ENCODE data around the gene LRIT2. TPM values are rescaled to one million over a fixed set of nuclear protein-coding genes. Genes with fewer than 3 reads are reported as not detected.
A peak's percentile ranks its signal among the peaks of the same experiment; 100 is the strongest.

The LRIT2 gene
- polyA plus RNA-seq, 3 donors, result not detected

GRCh38 chr10:84216834-84217233, 8.5 kb downstream of the LRIT2 start:
- intact Hi-C loops (cut with micrococcal nuclease), result no loop called here
- Histone ChIP-seq H3K27ac (ENCODE audit: low read depth in 1 of 2, low read length in 2 of 2) (no peak overlapping the region), H3K9me3 (replicated peaks in 1 of 2; ENCODE audit: control insufficient read depth in 1 of 2, insufficient read depth in 1 of 2, low read length in 2 of 2) (no peaks in the 10 kb centered on the region), H2AFZ (ENCODE audit: insufficient read depth, low read depth, low read length, poor library complexity, severe bottlenecking) (no peak overlapping the region), H3K4me3 (replicated peaks in 1 of 3; ENCODE audit: low read depth in 2 of 3, low read length in 3 of 3) (no peak overlapping the region), H3K4me1 (ENCODE audit: control insufficient read depth in 1 of 2, insufficient read depth in 2 of 2, low read length in 2 of 2) (no peaks in the 10 kb centered on the region), H3K27me3 (ENCODE audit: control insufficient read depth in 2 of 2, insufficient read depth in 2 of 2, low read length in 2 of 2) (no peaks in the 10 kb centered on the region), H3K79me2 (ENCODE audit: insufficient read depth, low read length) (no peaks in the 10 kb centered on the region), H3K9ac (ENCODE audit: insufficient read depth, low read length, poor library complexity, severe bottlenecking) (no peak overlapping the region), H3K4me2 (replicated peaks; ENCODE audit: extremely low read depth, low read length, poor library complexity, severe bottlenecking) (no peak overlapping the region), H4K20me1 (ENCODE audit: insufficient read depth, low read length) (no peaks in the 10 kb centered on the region), H3K36me3 (replicated peaks in 1 of 2; ENCODE audit: control insufficient read depth in 1 of 2, insufficient read depth in 2 of 2, low read length in 2 of 2) (no peaks in the 10 kb centered on the region)
- Mint-ChIP-seq H3K36me3 (no peaks in the 10 kb centered on the region), H3K4me3 (no peak overlapping the region), H3K27me3 (ENCODE audit: low read depth in 3 of 3) (peaks cover 4 to 6% (median 6%) of the 10 kb centered on the region in 3 donors), H3K4me1 (no peaks in the 10 kb centered on the region), H3K9me3 (peaks cover 0 to 5% (median 2%) of the 10 kb centered on the region in 7 donors), H3K27ac (no peak overlapping the region)
- TF ChIP-seq CTCF (IDR thresholded peaks at IDR 0.05), result no peak
- DNase-seq, result no peak
- 87% methylated on average over 9 of the region's 9 CpGs for WGBS (ENCODE audit: insufficient coverage)

GRCh38 chr10:84214612-84215235, 10.6 kb downstream of the LRIT2 start:
- intact Hi-C loops (cut with micrococcal nuclease), result no loop called here
- H3K4me1 ChIP-seq (ENCODE audit: control insufficient read depth in 1 of 2, insufficient read depth in 2 of 2, low read length in 2 of 2), result no peaks in the 10 kb centered on the region
- TF ChIP-seq CTCF (IDR thresholded peaks at IDR 0.05), result peak; percentile 66
- H3K27ac Mint-ChIP-seq, result peak overlapping the region in 1 of 7 donors; percentile 7
- H3K4me1 Mint-ChIP-seq, result no peaks in the 10 kb centered on the region
- H3K27me3 ChIP-seq (ENCODE audit: control insufficient read depth in 2 of 2, insufficient read depth in 2 of 2, low read length in 2 of 2), result no peaks in the 10 kb centered on the region
- 64% methylated on average over 10 of the region's 12 CpGs for WGBS (ENCODE audit: insufficient coverage)
- H3K9me3 ChIP-seq (replicated peaks in 1 of 2; ENCODE audit: control insufficient read depth in 1 of 2, insufficient read depth in 1 of 2, low read length in 2 of 2), result no peaks in the 10 kb centered on the region
- no peaks in the 10 kb centered on the region for H4K20me1 ChIP-seq (ENCODE audit: insufficient read depth, low read length)
- peaks cover 6 to 13% (median 11%) of the 10 kb centered on the region in 3 donors for H3K27me3 Mint-ChIP-seq (ENCODE audit: low read depth in 3 of 3)
- peaks cover 0 to 5% (median 2%) of the 10 kb centered on the region in 7 donors for H3K9me3 Mint-ChIP-seq
- H3K36me3 Mint-ChIP-seq, result no peaks in the 10 kb centered on the region
- no peak overlapping the region for H3K9ac ChIP-seq (ENCODE audit: insufficient read depth, low read length, poor library complexity, severe bottlenecking)
- DNase-seq, result peak; percentile 17 to 23 (median 17)
- H3K36me3 ChIP-seq (replicated peaks in 1 of 2; ENCODE audit: control insufficient read depth in 1 of 2, insufficient read depth in 2 of 2, low read length in 2 of 2), result no peaks in the 10 kb centered on the region
- peak overlapping the region; percentile 45 to 54 for H3K4me3 Mint-ChIP-seq
- H3K79me2 ChIP-seq (ENCODE audit: insufficient read depth, low read length), result no peaks in the 10 kb centered on the region
- H3K4me2 ChIP-seq (replicated peaks; ENCODE audit: extremely low read depth, low read length, poor library complexity, severe bottlenecking), result no peak overlapping the region
- H2AFZ ChIP-seq (ENCODE audit: insufficient read depth, low read depth, low read length, poor library complexity, severe bottlenecking), result no peak overlapping the region
- H3K27ac ChIP-seq (ENCODE audit: low read depth in 1 of 2, low read length in 2 of 2), result no peak overlapping the region
- no peak overlapping the region for H3K4me3 ChIP-seq (replicated peaks in 1 of 3; ENCODE audit: low read depth in 2 of 3, low read length in 3 of 3)

Data from CD14-positive monocyte (primary cell).